ENCODE results near the gene FMNL1. TPM values are rescaled to one million over a fixed set of nuclear protein-coding genes. Genes with fewer than 3 reads are reported as not detected.

FMNL1 gene
- total and polyA plus RNA-seq, 12 donors = 0.72 to 31.9 (median 13.8) TPM

DNA sequence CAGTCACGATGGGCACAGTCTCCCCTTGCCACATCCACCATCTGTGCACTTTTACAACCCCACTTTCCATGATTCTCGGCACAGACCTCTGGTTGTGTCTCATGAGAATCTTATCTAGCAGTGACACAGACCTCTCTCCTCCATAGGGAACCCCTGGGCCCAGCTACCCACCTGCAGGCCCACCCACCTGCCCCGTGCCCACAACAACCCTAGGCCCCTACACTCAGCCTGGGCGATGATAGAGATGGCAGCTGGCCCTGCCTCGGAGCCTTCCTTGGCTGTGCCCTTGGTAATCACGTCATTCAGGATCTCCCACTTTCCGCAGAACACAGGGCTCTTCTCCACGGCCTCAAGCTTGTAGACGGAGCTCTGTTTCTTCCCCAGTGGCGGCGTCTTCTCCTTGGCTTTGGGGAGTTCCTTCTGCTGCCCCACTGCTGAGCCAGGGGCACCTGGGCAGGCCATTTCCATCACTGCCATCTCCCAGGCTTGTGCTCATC lies 68.6 kb downstream of the FMNL1 start:
- H3K4me1 ChIP-seq (replicated peaks in 1 of 2) = peaks cover 38 to 69% of the 10 kb centered on the region in 2 donors

DNA sequence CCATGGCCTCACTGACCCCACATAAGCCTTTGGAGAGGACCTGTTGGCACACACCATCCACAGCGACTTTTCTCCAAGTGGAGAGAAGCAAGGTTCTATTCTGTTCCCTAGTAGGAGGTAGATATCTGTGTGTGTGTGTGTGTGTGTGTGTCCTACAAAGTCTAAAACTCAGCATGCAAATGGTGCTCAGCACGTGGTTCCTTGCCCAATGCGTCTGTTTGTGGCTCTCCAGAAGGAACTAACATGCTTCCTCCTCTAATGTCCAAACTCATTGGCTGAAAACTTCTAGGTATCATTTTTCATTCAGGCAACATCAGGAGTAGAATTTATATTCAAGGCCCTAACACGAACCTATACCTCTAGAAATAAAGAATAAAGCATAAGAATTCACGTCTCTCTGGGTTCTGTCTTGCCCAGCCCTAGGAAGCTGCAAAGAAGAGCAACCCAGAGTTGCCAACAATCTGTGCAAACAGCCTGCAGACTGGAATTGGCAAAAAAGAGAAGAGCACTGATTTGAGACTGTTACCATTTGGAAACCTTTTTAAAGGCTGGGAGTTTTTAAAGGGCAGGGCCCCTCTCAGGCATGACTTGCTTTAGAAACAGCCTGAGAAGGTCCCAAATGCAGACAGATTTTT lies 69.6 kb downstream of the FMNL1 start:
- Histone ChIP-seq H3K9me3 (replicated peaks in 1 of 3) (no peaks in the 10 kb centered on the region), H3K4me1 (replicated peaks in 1 of 2) (peaks cover 38 to 78% of the 10 kb centered on the region in 2 donors), H3K27me3 (no peaks in the 10 kb centered on the region), H3K27ac (peak overlapping the region in 2 of 5 donors; percentile 32 to 56), H3K4me3 (no peak overlapping the region), H3K36me3 (replicated peaks in 1 of 2) (peaks cover 0 to 20% of the 10 kb centered on the region in 2 donors)
- no peak for TF ChIP-seq POLR2A (IDR thresholded peaks at IDR 0.05)
- TF ChIP-seq, protein P1, sequence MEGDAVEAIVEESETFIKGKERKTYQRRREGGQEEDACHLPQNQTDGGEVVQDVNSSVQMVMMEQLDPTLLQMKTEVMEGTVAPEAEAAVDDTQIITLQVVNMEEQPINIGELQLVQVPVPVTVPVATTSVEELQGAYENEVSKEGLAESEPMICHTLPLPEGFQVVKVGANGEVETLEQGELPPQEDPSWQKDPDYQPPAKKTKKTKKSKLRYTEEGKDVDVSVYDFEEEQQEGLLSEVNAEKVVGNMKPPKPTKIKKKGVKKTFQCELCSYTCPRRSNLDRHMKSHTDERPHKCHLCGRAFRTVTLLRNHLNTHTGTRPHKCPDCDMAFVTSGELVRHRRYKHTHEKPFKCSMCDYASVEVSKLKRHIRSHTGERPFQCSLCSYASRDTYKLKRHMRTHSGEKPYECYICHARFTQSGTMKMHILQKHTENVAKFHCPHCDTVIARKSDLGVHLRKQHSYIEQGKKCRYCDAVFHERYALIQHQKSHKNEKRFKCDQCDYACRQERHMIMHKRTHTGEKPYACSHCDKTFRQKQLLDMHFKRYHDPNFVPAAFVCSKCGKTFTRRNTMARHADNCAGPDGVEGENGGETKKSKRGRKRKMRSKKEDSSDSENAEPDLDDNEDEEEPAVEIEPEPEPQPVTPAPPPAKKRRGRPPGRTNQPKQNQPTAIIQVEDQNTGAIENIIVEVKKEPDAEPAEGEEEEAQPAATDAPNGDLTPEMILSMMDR (IDR thresholded peaks at IDR 0.05) = no peak
- intact Hi-C loops (cut with DNase I) = no loop called here
- DNase-seq = peak in 3 of 7 donors; percentile 20 to 49 (median 47)
- 70 to 81% (median 75%) methylated on average over 5 of the region's 5 CpGs for WGBS, 4 donors

More for the DNA sequence above, 68.6 kb downstream of the FMNL1 start:
- Histone ChIP-seq H3K27ac (peak overlapping the region in 1 of 5 donors; percentile 27), H3K27me3 (no peaks in the 10 kb centered on the region), H3K4me3 (no peak overlapping the region), H3K9me3 (replicated peaks in 1 of 3) (no peaks in the 10 kb centered on the region), H3K36me3 (replicated peaks in 1 of 2) (peaks cover 0 to 25% of the 10 kb centered on the region in 2 donors)
- intact Hi-C loops (cut with DNase I) = no loop called here
- no peak for TF ChIP-seq POLR2A (IDR thresholded peaks at IDR 0.05)
- TF ChIP-seq, protein P1 (IDR thresholded peaks at IDR 0.05) = no peak
- 64 to 88% (median 82%) methylated on average over 7 to 11 of the region's 11 CpGs for WGBS, 4 donors
- DNase-seq = peak in 1 of 7 donors; percentile 14

DNA sequence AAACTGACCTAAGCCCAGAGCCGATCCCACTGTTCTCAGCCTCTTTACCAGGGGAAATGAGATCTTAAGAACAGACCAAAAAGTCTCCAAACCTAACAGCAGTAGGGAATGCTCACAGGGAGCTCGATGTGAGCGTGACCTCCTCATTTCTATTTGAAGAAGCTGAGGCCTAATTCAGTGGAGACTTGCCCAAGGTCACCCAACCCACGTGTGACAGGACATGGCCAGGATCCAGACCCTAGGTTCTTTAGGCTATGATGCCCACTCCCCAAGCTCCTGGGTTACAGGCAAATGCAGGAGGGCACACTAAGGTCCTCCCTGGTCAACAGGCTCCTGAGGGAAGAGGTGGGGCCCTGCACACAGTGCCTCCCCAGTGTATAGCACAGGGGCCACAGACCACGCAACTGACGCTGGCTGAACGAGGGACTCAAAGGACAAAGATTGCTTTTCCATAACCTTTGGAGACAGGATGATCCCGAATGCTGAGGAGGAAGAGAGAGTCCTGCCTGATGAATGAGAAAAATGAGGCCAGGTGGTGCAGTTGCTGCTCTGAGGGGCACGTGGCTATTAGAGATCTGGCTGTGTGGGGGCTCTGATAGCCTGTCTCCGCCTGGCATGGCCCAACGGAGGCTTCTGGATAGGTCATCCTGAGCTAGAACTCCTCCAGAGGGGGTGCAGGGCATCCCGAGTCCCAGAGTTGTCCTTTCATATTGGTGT lies 71.2 kb downstream of the FMNL1 start:
- intact Hi-C loops (cut with DNase I) = no loop called here
- peak in 5 of 7 donors; percentile 38 to 82 (median 59) for DNase-seq
- Histone ChIP-seq H3K27ac (peak overlapping the region in 4 of 5 donors; percentile 80 to 90 (median 80)), H3K9me3 (replicated peaks in 1 of 3) (no peaks in the 10 kb centered on the region), H3K4me3 (no peak overlapping the region), H3K27me3 (no peaks in the 10 kb centered on the region), H3K36me3 (replicated peaks in 1 of 2) (peaks cover 0 to 9% of the 10 kb centered on the region in 2 donors), H3K4me1 (replicated peaks in 1 of 2) (peaks cover 38 to 85% of the 10 kb centered on the region in 2 donors)
- TF ChIP-seq POLR2A (IDR thresholded peaks at IDR 0.05) = no peak
- TF ChIP-seq, protein P1 (IDR thresholded peaks at IDR 0.05) = no peak
- 51 to 57% (median 53%) methylated on average over 10 to 12 of the region's 12 CpGs for WGBS, 4 donors

Measured in adrenal gland (tissue), 12 donors.